GM19238 (cell line): ENCODE measurements around the gene LMAN2.
"Not testable (repeated sequence)": the region's sequence is repeated elsewhere in the genome, so short reads cannot be mapped to it uniquely, and the experiment has no call there.

Experiments
- DNase-seq: peaks from one replicate; pipeline ENCODE4 v3.0.0; 2011; ENCODE audit warnings: low spot score; ENCODE audit not compliant: insufficient read length

The LMAN2 gene

DNA sequence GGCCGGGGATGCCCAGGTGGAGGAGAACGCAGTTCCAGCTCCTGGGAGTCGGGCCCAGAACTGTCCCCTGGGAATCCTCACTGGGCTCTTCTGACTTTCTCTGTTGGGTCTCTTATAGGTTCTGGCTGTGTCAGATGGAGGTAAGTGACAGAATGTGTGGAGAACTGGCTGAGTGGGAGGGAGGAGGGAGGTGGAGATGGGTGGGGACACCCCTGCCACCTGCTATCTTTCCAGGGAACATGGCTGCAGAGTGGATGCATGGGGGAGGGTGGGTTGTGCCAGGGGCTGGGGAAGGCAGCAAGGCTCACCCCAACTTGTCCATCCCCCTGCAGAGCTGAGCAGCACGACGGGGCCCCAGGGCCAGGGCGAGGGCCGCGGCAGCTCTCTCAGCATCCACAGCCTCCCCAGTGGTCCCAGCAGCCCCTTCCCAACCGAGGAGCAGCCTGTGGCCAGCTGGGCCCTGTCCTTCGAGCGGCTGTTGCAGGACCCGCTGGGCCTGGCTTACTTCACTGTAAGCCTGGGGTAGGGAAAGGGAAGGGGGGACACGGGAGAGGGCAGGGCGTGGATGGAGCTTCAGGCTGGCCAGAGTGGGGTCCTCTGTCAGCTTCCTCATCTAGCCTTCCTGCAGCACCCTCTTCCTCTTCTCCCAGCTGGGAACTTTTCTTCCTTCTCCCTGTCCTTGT lies 14.5 kb upstream of the LMAN2 start:
- no peak for DNase-seq

DNA sequence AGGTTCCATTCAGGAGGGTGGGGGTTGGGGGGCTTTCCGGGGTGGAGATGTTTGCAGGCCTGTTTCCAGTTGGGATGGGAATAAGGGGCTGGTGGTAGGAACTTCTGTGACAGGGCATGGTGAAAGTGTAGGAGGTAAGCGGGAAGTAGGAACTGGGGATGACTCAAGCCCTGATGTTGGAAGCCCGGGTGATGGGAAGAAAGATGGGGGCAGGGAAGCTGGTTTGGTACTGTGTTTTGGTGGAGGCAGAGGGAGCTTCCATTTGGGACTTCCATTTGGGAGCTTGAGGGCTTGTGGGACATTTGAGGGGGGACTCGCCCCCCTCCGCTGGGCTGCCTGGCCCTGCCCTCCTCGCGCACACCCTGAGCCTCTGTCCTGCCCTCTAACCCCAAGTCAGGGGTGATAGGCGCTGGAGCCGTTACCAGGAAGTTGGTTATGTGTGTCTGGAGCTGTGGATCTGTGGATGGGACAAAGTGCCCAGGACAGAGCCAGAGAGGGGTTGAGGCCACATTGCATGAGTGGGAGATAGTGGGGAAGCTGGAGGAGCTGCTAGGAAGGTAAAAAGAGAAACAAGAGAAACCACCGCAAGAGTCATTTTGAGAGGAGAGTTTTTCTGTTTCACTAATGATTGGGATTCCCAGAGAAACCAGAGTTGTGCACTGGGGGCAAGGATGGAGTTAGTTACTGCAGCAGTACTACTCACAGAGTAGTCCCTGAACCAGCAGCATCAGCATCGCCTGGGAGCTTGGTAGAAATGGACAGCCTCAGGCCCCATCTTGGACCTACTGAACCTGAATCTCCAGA lies 12.9 kb upstream of the LMAN2 start:
- peak; percentile 64 for DNase-seq

DNA sequence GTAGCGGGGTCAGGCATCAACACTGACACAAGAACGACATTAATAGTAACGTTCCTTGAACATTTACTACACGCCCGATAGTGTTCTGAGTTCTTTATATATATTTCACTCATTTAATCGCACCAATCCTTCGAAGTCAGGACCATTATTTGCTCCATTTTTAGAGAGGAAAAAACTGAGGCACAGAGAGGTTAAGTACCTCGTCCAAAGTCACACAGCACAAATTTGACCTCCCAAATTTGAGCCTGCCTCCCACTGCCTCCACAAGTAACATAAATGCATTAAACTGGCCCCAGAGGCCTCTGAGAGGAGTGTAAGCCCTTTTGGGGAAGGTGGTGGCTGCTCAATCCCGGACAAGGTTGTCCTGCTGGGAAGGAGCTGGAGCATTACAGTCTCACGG lies 12.1 kb upstream of the LMAN2 start:
- no peak for DNase-seq

DNA sequence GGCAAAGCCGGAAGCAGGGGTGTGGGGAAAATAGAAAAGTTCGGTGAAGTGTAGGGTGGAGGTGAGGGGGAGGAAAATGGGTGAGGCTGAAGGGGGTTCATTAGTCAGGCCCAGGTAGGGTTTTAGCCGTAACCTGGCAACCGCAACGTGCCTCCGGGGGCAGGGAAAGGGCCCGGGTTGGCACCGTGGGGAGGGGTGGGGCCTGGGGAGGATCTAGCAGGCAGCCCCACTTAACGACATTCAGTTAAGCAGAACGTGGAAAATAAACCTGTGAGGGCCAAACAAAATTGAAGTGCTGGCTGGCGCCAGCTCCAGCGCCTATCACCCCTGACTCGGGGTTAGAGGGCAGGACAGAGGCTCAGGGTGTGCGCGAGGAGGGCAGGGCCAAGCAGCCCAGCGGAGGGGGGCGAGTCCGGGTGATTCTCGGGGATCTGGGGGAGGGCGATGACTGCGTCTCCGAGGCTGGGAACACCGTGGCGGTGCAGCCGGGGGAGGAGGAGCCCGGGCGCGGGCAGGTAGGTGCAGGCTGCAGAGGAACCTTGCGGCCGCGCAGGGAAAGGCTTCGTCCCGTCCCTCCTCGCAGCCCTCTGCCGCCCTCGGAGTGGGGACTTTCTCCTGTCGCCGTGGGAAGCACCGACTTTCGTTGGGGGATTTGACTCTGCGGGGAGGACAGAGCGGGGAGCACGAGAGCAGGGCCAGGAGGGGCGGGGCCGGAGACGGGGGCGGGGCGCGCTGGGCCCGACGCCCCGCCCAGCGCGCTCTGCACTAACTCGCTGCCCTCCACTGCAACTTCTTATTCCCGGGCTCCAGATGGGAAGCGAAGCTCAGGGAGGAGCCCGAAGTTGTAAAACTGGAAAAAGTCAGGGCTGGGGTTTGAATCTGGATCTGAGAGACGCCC lies 11.4 kb upstream of the LMAN2 start:
- DNase-seq, result peak; percentile 69

DNA sequence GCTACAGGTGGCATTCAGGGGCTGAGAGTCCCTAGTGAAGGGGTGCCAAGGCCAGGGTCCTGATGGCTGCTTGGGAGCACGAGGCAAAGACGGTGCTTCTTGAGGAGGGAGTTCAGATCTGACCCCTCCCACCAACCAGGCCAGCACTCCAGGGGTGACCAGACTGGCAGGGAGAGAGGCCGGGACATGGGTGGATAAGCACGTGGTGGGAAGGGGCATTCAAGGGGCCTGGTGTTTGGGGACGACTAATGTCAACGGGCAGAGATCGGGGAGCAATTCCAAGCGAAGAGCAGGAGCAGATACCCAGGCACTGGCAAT lies 10.8 kb upstream of the LMAN2 start:
- no peak for DNase-seq

DNA sequence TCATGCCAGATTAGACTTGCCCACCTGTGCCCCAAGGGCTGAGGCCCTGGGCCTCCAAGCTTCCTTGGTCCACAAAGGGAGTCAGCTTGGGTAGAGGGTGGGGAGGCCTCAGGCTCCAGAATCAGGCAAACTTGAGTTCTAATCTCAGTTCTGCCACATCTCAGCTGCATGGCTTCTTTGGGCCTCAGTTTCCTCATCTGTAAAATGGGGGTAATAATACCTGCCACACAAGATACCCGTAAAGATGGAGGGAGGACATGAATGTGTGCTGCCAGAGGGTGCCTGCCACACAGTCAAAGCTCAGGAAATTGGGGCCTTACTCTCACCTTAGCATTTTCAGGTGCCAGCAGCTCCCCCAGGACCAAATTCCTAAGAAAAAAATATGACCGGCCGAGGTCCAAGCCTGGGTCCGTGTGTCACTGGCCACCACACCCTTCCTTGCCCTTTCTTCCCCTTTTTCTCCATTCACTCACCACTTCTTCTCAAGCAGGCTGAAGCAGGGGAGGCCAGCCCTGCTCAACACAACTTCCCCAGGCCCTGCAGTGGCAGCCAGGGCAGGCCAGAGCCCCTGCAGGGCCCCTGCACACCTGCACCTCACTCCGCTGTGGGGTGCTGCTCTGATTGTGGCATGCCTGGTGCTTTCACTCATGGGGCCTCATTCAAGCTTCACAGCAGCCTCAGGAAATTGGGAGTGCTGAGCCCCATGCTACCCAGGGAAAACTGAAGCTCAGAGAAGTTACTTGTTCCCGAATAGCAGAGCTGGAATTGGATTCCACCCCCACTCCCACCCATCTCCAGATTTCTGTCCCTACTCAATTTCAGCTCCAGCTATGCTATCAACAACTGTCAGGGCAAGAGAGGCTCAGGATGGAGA lies 10.2 kb upstream of the LMAN2 start:
- DNase-seq, result no peak

DNA sequence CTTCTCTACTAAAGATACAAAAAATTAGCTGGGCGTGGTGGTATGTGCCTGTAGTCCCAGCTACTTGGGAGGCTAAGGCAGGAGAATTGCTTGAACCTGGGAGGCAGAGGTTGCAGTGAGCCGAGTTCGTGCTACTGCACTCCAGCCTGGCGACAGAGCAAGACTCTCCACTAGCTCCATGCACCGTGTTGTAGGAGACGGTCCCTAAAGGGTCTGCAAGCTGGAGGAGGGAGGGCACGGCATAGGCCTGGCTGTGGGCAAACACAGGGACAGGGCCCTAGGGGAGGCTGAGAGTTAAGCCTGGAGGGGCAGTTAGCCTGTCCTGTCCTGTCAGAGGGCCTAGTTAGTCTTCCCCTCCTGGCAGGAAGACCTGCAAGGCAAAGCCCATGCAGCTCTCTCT lies 9.3 kb upstream of the LMAN2 start:
- not testable (repeated sequence) for DNase-seq

DNA sequence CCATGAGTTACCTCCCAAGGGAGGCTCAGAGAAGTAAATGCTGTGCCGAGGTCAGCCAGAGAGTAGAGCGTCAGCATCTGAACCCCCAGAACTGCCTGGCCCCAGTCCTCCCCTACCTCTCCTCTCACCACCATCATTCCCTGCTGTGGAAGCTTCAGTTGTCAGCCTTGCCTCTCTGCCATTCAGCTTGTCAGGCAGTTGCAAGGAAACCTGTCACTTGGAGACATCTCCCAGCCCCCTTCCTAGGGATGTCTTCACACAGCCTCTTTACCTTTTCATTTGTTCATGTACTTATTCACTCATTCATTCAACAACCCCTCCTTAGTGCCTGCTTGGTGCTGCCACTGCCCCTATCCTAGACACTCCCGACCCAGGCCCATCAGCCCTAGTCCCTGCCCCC lies 8.4 kb upstream of the LMAN2 start:
- no peak for DNase-seq

DNA sequence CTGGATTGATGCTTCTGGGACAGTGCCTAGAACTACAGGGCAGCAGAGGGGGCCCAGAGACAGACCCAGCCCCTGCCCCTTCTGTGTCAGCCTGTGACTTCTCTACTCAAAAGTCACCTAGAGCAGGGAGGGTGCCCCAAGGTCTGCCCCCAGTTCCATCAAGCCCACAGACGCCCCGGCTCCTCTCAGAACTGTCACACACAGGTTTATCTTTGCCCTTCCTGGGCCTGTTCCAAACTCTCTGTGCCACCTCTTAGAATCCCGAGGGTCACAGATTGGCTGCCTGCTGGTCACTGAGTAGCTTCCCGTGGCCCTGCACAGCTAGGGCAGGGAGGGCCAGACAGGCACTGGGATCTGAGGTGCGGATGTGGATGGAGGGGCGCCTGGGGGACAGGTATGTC lies 8.0 kb upstream of the LMAN2 start:
- no peak for DNase-seq

DNA sequence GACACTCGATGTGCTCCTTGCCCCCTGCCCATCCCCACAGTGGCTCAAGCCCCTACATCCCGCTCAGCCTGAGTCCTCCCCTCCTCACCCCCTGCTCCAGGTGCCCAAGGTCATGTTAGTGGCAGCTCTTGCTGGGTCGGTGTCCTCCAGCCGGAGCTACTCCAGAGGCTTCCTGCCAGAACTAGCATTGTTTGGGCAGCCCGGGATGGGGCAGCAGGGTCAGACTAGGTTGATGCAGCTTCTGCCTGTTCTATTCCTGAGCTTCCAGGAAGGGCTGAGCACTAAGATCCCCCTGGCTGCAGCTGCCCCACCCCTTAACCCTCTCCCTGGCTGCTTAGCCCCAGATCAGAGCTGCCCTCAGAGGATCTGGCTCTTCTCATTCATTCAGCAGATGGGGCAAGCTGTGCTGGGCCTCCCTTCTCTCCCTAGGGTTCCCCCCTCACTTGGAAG lies 6.9 kb upstream of the LMAN2 start:
- no peak for DNase-seq

DNA sequence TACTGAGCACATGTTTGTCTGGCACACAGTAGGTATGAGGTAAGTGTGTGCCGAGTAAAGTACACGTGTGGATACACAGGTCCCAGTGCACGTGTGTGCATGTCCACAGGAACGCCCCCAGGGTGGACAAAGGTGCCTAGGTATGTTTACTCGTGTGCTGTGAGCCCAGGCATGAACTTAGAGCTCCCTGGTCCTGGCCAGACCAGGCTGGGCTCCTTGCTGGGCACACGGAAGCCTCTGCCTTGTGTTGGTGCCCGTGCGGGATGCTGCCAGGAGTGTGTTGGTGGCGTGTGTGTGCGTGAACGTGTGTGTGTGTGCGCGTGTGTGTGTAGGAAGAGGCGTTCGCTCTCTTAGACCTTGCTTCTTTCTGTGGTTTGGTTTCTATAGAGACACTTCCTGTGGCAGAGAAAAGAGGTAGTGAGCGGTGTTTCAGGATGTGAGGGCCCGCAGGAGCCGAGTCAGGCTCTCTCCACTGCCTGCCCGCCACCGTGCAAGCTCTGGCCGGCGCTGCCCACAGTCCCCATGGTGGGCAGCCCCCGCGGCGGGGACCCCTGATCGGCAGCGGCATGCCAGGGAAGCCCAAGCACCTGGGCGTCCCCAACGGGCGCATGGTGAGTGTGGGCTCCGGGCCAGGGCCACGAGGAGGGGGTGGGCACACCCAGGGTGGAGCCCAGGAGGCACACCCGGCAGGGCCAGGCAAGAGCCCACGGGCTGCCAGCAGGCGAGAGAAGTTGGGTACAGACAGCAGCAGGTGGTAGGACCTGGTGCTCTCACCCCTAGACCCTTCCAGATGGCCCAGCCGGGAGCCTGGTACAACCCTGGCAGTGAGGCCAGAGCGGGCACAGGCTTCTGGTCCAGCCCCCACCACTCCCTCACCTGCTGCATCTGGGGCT lies 6.2 kb upstream of the LMAN2 start, which contains the start of gene RGS14:
Gene RGS14, plus strand, starts transcription at position 466 of the 893 bp plus-strand sequence. Its CDS starts 101 bp downstream, at position 567.
- DNase-seq, result peak; percentile 92

DNA sequence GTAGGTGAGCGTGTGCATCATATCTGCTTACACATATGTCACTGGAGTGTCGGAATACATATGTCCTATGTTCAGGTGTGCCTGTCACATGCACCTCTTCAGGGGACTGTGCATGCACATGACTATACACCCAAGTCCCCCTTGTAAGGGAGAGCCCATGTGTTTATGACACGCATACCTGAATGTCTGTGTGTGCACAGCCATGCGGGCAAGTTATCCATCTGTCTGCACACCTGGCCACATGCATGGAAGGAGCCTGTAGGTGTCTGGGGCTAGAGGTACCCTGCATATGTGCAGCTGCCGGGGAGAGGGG lies 5.6 kb upstream of the LMAN2 start:
- no peak for DNase-seq

DNA sequence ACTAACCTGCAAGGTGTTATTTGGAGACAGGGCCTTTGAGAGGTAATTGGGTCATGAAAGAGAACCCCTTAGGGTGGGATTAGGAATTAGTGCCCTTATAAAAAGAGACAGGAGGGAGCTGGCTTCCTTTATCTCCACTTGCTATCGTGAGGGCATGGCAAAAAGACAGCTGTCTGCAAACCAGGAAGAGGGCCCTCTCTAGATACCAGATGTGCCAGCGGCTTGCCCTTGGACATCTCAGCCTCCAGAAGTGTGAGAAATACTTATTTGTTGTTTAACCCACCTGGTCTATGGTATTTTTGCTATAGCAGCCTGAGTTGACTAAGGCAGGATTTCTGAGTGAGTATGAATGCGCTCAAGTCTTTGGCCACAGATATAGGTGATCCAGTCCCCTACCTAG lies 5.3 kb upstream of the LMAN2 start:
- no peak for DNase-seq

DNA sequence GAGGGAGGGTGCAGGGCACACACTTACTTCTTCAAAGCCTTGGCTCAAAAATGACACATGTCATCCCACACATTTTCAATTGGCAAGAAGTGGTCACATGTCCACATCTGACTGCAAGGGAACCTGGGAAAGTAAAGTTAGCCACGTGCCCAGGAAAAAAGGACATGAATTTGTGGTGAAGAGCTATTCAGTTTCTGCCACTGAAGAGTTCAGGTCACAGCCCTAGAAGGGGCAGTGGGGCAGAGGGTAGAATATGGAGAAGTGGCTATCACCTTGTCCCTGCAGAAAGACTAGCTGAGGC lies 4.3 kb upstream of the LMAN2 start:
- DNase-seq, result no peak

DNA sequence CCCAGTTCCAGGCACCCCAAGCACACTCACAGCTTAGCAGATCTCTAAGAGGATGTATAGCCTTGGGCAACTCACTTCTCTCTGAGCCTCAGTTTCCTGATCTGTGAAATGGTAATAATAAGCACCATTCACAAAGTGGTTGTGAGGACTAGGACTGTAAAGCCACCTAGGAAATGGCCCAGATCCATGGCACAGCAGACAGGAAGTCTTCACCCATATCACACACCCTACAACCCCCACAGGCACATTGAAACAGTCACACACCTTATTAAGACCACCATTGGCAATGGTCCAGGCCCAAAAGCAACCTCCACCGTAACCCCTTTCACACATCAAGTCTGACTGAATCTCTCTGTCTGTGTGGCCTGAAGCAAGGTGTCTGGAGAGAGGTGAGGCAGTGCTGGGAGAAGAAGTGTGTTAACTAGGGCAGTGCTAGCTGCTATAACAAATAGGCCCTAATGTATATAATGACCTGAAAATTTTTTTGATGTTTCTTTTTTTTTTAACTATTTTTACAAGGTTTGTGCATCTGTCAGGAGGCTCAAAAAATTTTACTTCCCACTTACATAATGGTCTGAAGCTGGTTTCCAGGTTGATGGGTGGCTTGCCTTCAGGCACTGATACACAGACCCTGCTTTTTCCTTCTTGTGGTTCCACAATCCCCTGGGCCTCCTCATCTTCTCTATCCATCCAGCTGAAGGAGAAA lies 3.8 kb upstream of the LMAN2 start:
- no peak for DNase-seq

DNA sequence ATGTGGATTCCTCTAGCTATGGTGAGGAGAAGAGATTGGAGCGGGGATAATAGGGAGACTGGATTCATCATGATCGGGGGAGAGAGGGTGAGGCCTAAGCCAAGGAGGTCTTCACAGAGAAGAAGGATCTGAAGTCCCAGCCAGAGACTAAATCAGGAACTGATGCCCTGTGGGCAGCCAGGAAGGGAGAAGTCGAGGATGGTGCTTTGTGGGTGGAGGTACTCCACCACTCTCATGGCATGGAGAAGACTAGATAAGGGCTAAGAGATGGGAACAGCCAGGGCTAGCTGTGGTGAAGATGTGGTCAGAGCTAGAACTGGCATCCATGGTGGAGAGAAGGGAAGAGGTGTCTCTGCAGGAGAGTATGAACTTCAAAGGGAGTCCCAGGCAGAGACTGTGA lies 3.2 kb upstream of the LMAN2 start:
- no peak for DNase-seq

DNA sequence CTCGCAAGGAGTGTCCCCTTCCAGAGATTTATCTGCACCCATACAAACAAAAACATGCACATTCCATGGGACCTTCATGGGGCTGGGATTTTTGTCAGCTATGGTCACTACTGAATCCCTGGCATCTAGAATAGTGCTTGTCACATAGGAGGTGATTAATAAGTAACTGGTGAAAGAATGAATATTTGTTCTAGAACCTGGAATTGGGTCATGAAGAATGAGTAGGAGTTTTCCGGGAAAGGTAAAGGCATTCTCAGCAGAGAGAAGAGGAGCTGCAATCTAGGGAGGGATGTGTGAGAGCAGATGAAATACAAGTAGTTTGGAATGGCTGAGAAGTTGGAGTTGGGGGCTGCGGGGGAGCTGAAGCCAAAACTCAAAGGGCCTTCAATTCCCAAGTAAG lies 2.8 kb upstream of the LMAN2 start:
- DNase-seq, result no peak

DNA sequence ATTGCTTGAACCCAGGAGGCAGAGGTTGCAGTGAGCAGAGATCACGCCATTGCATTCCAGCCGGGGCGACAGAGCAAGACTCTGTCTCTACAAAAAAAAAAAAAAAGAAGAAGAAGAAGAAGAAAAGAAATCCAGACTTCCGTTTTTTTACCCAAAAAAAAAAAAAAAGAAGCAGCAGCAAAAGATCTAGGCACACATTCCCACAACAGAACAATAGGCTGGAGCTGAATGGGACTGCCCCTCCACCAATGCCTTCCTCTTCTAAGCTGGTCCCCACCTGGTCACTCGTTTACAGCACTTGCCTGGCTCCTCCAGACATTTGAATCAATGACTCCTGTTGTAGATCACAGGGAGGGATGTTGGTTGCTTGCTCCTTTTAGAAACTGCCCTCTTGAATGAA lies 1.6 kb upstream of the LMAN2 start:
- no peak for DNase-seq

DNA sequence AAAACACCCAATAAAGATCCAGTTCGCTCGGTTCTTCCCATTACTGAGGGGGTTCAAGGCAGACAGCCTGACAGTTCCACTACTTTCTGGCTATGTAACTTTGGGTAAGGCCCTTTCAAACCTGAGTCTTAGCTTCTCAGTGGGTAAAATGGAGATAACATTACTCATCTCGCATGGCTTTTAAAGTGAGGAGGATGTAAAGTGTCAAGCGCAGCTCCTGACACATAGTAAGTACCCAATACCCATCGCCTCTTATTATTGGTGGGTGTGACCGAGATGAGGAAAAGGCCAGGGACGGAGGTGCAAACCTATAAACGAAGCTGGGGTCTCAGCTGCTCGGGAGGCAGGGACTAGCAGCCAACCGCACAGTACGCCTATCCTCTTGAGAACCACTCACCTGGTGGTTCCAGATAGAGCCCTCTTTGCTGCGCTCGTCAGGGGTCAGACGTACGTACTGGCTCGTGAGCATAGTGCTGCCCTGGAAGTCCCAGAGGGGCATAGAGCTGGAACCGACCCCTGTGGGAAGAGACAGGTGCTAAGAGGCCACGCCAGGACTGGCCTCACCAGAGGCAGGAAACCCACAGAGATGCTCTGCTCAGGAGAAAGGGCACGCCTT lies 584 bp downstream of the LMAN2 start:
- DNase-seq, result no peak
